ENCODE measurements around the gene SULT4A1. TPM values are rescaled to one million over a fixed set of nuclear protein-coding genes. Genes with fewer than 3 reads are reported as not detected.

The SULT4A1 gene
- total RNA-seq, 1 experiment from 2014 or later, result 15.0 TPM

- Histone ChIP-seq H3K27me3 (ENCODE audit: insufficient read depth, low read length) (no peaks in the 10 kb centered on the region), H2BK15ac (ENCODE audit: low read depth, low read length) (no peak overlapping the region), H2BK5ac (ENCODE audit: insufficient read length, low read length) (no peak overlapping the region), H4K8ac (replicated peaks; ENCODE audit: insufficient read length, low read depth, low read length) (no peak overlapping the region), H2BK20ac (ENCODE audit: low read depth, low read length, poor library complexity, severe bottlenecking) (no peak overlapping the region), H3K9ac (ENCODE audit: extremely low read depth, insufficient read length, low read length) (no peak overlapping the region), H4K5ac (ENCODE audit: insufficient read length, low read depth, low read length) (no peak overlapping the region), H2BK120ac (ENCODE audit: low read depth, low read length, poor library complexity, severe bottlenecking) (no peak overlapping the region), H3K18ac (ENCODE audit: insufficient read length, low read depth, low read length) (no peak overlapping the region), H3K4me2 (ENCODE audit: insufficient read depth, insufficient read length, low read length) (no peak overlapping the region), H3K4ac (ENCODE audit: low read depth, low read length) (no peak overlapping the region), H3K56ac (ENCODE audit: insufficient read length, low read depth, low read length) (no peak overlapping the region), H2AK5ac (ENCODE audit: insufficient read length, low read length) (no peak overlapping the region), H3K9me3 (ENCODE audit: control insufficient read depth, low read depth, low read length) (no peaks in the 10 kb centered on the region), H3K4me1 (ENCODE audit: insufficient read depth, low read length) (peaks cover 5% of the 10 kb centered on the region), H4K91ac (ENCODE audit: insufficient read length, low read depth, low read length) (no peak overlapping the region), H3K23me2 (ENCODE audit: insufficient read length, low read depth, low read length, poor library complexity, severe bottlenecking) (no peaks in the 10 kb centered on the region), H4K20me1 (ENCODE audit: control insufficient read depth, insufficient read depth, insufficient read length) (no peaks in the 10 kb centered on the region), H3K14ac (ENCODE audit: insufficient read depth, low read length) (no peak overlapping the region), H3T11ph (ENCODE audit: low read length) (no peak overlapping the region), H3K27ac (ENCODE audit: insufficient read length, low read depth, low read length) (no peak overlapping the region), H3K79me2 (ENCODE audit: insufficient read depth, low read length) (no peaks in the 10 kb centered on the region), H3K23ac (ENCODE audit: insufficient read length, low read depth, low read length) (no peak overlapping the region), H2AFZ (ENCODE audit: low read length) (no peak overlapping the region), H2BK12ac (ENCODE audit: insufficient read length, low read depth, low read length) (no peak overlapping the region), H3K79me1 (ENCODE audit: insufficient read depth, low read depth, low read length, poor library complexity, severe bottlenecking) (no peaks in the 10 kb centered on the region)
- no peak for TF ChIP-seq CTCF (conservative IDR thresholded peaks at IDR 0.05)
- Mint-ChIP-seq H3K36me3 (ENCODE audit: insufficient read depth in 1 of 3, low read depth in 3 of 3) (peaks cover 7 to 31% (median 26%) of the 10 kb centered on the region in 3 experiments; a peak in 6 of 7 replicates), H3K27me3 (ENCODE audit: low read depth) (peaks cover 6% of the 10 kb centered on the region), H3K9me3 (no peaks in the 10 kb centered on the region), H3K27ac (peak overlapping the region; percentile 71 to 83 (median 82); a peak in 5 of 7 replicates), H3K4me3 (no peak overlapping the region; a peak in 2 of 5 replicates), H3K4me1 (peaks cover 60 to 64% of the 10 kb centered on the region in 2 experiments)
- WGBS (ENCODE audit: extremely low coverage, insufficient read length, low lambda C conversion rate), result no CpG with 5 or more reads among the region's 13 CpGs
- DNase-seq, result peak; percentile 29
These were observed 38.9 kb downstream of the SULT4A1 start for GRCh38 chr22:43823353-43823908.

Data from H9 (cell line).